Progenitor cell of endocrine pancreas (in vitro differentiated cells): ENCODE data around the gene THADA. TPM values are rescaled to one million over a fixed set of nuclear protein-coding genes. Genes with fewer than 3 reads are reported as not detected.

Experiments
- DNase-seq: peaks from one replicate; pipeline ENCODE4 v3.0.0; 2021; ENCODE audit warnings: low spot score; ENCODE audit not compliant: unreplicated experiment
- H3K27ac Mint-ChIP-seq: 2 replicates; pipeline ENCODE4 v1.8.0; 2021; ENCODE audit warnings: mild to moderate bottlenecking, moderate library complexity, mixed read lengths
- H3K27me3 Mint-ChIP-seq: 2 replicates; pipeline ENCODE4 v1.8.0; 2021; ENCODE audit warnings: mixed read lengths
- H3K36me3 Mint-ChIP-seq: 2 replicates; pipeline ENCODE4 v1.8.0; 2022; ENCODE audit warnings: mixed read lengths; ENCODE audit not compliant: insufficient read depth
- H3K4me1 Mint-ChIP-seq: 2 replicates; pipeline ENCODE4 v1.8.0; 2021; ENCODE audit warnings: low read depth, mixed read lengths
- H3K4me3 Mint-ChIP-seq: 2 replicates; pipeline ENCODE4 v1.8.0; 2021; ENCODE audit warnings: low read depth, mild to moderate bottlenecking, moderate library complexity, mixed read lengths
- H3K9me3 Mint-ChIP-seq: 2 replicates; pipeline ENCODE4 v1.8.0; 2021; ENCODE audit warnings: low read depth, mixed read lengths
- CTCF ChIP-seq: fragments of 200-600 bp; sonication (generic); IDR thresholded peaks from one replicate; pipeline ENCODE4 v1.5.0; 2021; ENCODE audit warnings: antibody characterized with exemption, mild to moderate bottlenecking; ENCODE audit not compliant: unreplicated experiment
- total RNA-seq: library from RNA; stranded (reverse); gene quantifications from 2 replicates; pipeline ENCODE4 v1.2.1, GENCODE V29; 2021

THADA gene
- total RNA-seq, 1 donor from 2014 or later = 39.4 TPM

- Mint-ChIP-seq H3K4me1 (peaks cover 22% of the 10 kb centered on the region), H3K9me3 (no peaks in the 10 kb centered on the region), H3K36me3 (peaks cover 8% of the 10 kb centered on the region), H3K27me3 (peaks cover 19% of the 10 kb centered on the region), H3K27ac (peak overlapping the region; percentile 12), H3K4me3 (no peak overlapping the region)
- DNase-seq = no peak
- TF ChIP-seq CTCF = no peak
These were observed 181.2 kb downstream of the THADA start for GRCh38 chr2:43414586-43415135.

GRCh38 chr2:43414033-43414432 is 181.8 kb downstream of the THADA start:
- Mint-ChIP-seq H3K9me3 (no peaks in the 10 kb centered on the region), H3K4me1 (peaks cover 18% of the 10 kb centered on the region), H3K36me3 (peaks cover 8% of the 10 kb centered on the region), H3K4me3 (no peak overlapping the region), H3K27me3 (peaks cover 17% of the 10 kb centered on the region), H3K27ac (no peak overlapping the region)
- TF ChIP-seq CTCF = no peak
- no peak for DNase-seq

- Mint-ChIP-seq H3K27me3 (peaks cover 10% of the 10 kb centered on the region), H3K27ac (no peak overlapping the region), H3K36me3 (peaks cover 8% of the 10 kb centered on the region), H3K9me3 (no peaks in the 10 kb centered on the region), H3K4me1 (peaks cover 18% of the 10 kb centered on the region), H3K4me3 (no peak overlapping the region)
- DNase-seq = no peak
- TF ChIP-seq CTCF = no peak
These were observed 183.6 kb downstream of the THADA start for GRCh38 chr2:43412114-43412753.

- H3K4me1 Mint-ChIP-seq = peaks cover 26% of the 10 kb centered on the region
- peaks cover 6% of the 10 kb centered on the region for H3K36me3 Mint-ChIP-seq
- peaks cover 3% of the 10 kb centered on the region for H3K27me3 Mint-ChIP-seq
- no peaks in the 10 kb centered on the region for H3K9me3 Mint-ChIP-seq
- TF ChIP-seq CTCF = no peak
- H3K4me3 Mint-ChIP-seq = no peak overlapping the region
- H3K27ac Mint-ChIP-seq = no peak overlapping the region
- no peak for DNase-seq
These were observed 185.7 kb downstream of the THADA start for GRCh38 chr2:43410055-43410604.

- Mint-ChIP-seq H3K27ac (no peak overlapping the region), H3K27me3 (peaks cover 3% of the 10 kb centered on the region), H3K36me3 (peaks cover 5% of the 10 kb centered on the region), H3K4me3 (no peak overlapping the region), H3K9me3 (no peaks in the 10 kb centered on the region), H3K4me1 (peaks cover 25% of the 10 kb centered on the region)
- TF ChIP-seq CTCF = no peak
- DNase-seq = no peak
These were observed 187.3 kb downstream of the THADA start for GRCh38 chr2:43408407-43409160.
